SK-N-SH treated with all-trans-retinoic acid at 6 μM for 48 hours (cell line): Measurements from ENCODE around the gene TMEM187.

Experiments used
- ATAC-seq: fragments of 200-7000 bp; cut with Tn5 transposase; 3 replicates; pipeline ENCODE4 v1.9.1; 2020; ENCODE audit warnings: mild to moderate bottlenecking, moderate library complexity
- ARNTL ChIP-seq: fragments of 450-650 bp; formaldehyde crosslinking; IDR thresholded peaks from 2 replicates; pipeline ENCODE4 v1.5.0; 2020; ENCODE audit warnings: low read depth, mild to moderate bottlenecking, moderate library complexity, borderline replicate concordance
- BACH2 ChIP-seq: fragments of 250-450 bp; sonication (Bioruptor Pico); IDR thresholded peaks from 2 replicates; pipeline ENCODE4 v1.9.0; 2021; ENCODE audit warnings: mild to moderate bottlenecking, borderline replicate concordance
- CREB5 ChIP-seq: fragments of 250-450 bp; sonication (Bioruptor Pico); IDR thresholded peaks from 2 replicates; pipeline ENCODE4 v1.5.1; 2020; ENCODE audit warnings: low read depth, mild to moderate bottlenecking, moderate library complexity
- CSDC2 ChIP-seq: fragments of 250-450 bp; sonication (Bioruptor Pico); IDR thresholded peaks from 2 replicates; pipeline ENCODE4 v1.5.0; 2020; ENCODE audit warnings: mild to moderate bottlenecking, moderate library complexity
- CSRNP3 ChIP-seq: fragments of 250-450 bp; sonication (Bioruptor Pico); IDR thresholded peaks from 2 replicates; pipeline ENCODE4 v1.5.1; 2021; ENCODE audit warnings: mild to moderate bottlenecking, moderate library complexity
- ESRRG ChIP-seq: fragments of 250-450 bp; sonication (Bioruptor Pico); IDR thresholded peaks from 2 replicates; pipeline ENCODE4 v1.6.1; 2021; ENCODE audit warnings: mild to moderate bottlenecking
- GLIS3 ChIP-seq: fragments of 250-450 bp; sonication (Bioruptor Pico); IDR thresholded peaks from 2 replicates; pipeline ENCODE4 v1.5.0; 2020; ENCODE audit warnings: mild to moderate bottlenecking, moderate library complexity
- ISL1 ChIP-seq: fragments of 250-450 bp; sonication (Bioruptor Pico); IDR thresholded peaks from 2 replicates; pipeline ENCODE4 v2.1.2; 2022; ENCODE audit warnings: mild to moderate bottlenecking, moderate library complexity
- OSR1 ChIP-seq: fragments of 250-450 bp; sonication (Bioruptor Pico); IDR thresholded peaks from 2 replicates; pipeline ENCODE4 v1.8.0; 2022; ENCODE audit warnings: moderate library complexity, mild to moderate bottlenecking, inconsistent platforms
- POU6F1 ChIP-seq: fragments of 250-450 bp; sonication (Bioruptor Pico); IDR thresholded peaks from 2 replicates; pipeline ENCODE4 v1.8.0; 2021; ENCODE audit warnings: low read depth, mild to moderate bottlenecking, moderate library complexity, borderline replicate concordance
- PPARA ChIP-seq: fragments of 250-450 bp; sonication (Bioruptor Pico); IDR thresholded peaks from 2 replicates; pipeline ENCODE4 v1.5.0; 2020; ENCODE audit warnings: mild to moderate bottlenecking, borderline replicate concordance
- RARB ChIP-seq: fragments of 250-450 bp; sonication (Bioruptor Pico); IDR thresholded peaks from 2 replicates; pipeline ENCODE4 v1.8.0; 2021; ENCODE audit warnings: mild to moderate bottlenecking, moderate library complexity
- SNAI2 ChIP-seq: fragments of 250-450 bp; sonication (Bioruptor Pico); IDR thresholded peaks from 2 replicates; pipeline ENCODE4 v1.5.0; 2020; ENCODE audit warnings: mild to moderate bottlenecking, moderate library complexity
- TCF4 ChIP-seq: fragments of 250-450 bp; sonication (Bioruptor Pico); IDR thresholded peaks from 2 replicates; pipeline ENCODE4 v1.8.0; 2021; ENCODE audit warnings: mild to moderate bottlenecking, moderate library complexity, borderline replicate concordance
- TOX ChIP-seq: fragments of 250-450 bp; sonication (Bioruptor Pico); IDR thresholded peaks from 2 replicates; pipeline ENCODE4 v1.8.0; 2021; ENCODE audit warnings: mild to moderate bottlenecking, moderate library complexity, borderline replicate concordance
- ZC3H10 ChIP-seq: fragments of 250-450 bp; sonication (Bioruptor Pico); IDR thresholded peaks from 2 replicates; pipeline ENCODE4 v1.5.1; 2021; ENCODE audit warnings: mild to moderate bottlenecking, moderate library complexity
- ZFP3 ChIP-seq: fragments of 250-450 bp; sonication (Bioruptor Pico); IDR thresholded peaks from 2 replicates; pipeline ENCODE4 v1.5.0; 2020; ENCODE audit warnings: mild to moderate bottlenecking, moderate library complexity
- ZNF565 ChIP-seq: fragments of 450-650 bp; formaldehyde crosslinking; conservative IDR thresholded peaks from 2 replicates; pipeline ENCODE4 v1.5.0; 2020; ENCODE audit warnings: low read depth, mild to moderate bottlenecking, moderate library complexity
- ZNF70 ChIP-seq: fragments of 450-650 bp; formaldehyde crosslinking; IDR thresholded peaks from 2 replicates; pipeline ENCODE4 v1.5.0; 2020; ENCODE audit warnings: mild to moderate bottlenecking, moderate library complexity
- ZNF8 ChIP-seq: fragments of 450-650 bp; formaldehyde crosslinking; IDR thresholded peaks from 2 replicates; pipeline ENCODE4 v1.5.0; 2020; ENCODE audit warnings: mild to moderate bottlenecking, moderate library complexity

The TMEM187 gene

GRCh38 chrX:153984351-153985178 is 12.0 kb downstream of the TMEM187 start:
- no peak for ATAC-seq
- TF ChIP-seq SNAI2 (CRISPR knock-in tag) (no peak), OSR1 (CRISPR knock-in tag) (no peak)

- ATAC-seq, result no peak
- no peak for TF ChIP-seq POU6F1 (CRISPR knock-in tag)
- no peak for TF ChIP-seq CSRNP3 (CRISPR knock-in tag)
- TF ChIP-seq CREB5 (CRISPR knock-in tag), result no peak
- TF ChIP-seq CSDC2 (CRISPR knock-in tag), result no peak
- TF ChIP-seq ISL1 (CRISPR knock-in tag), result no peak
- no peak for TF ChIP-seq ZFP3 (CRISPR knock-in tag)
- TF ChIP-seq PPARA (CRISPR knock-in tag), result no peak
- TF ChIP-seq TOX (CRISPR knock-in tag), result no peak
- no peak for TF ChIP-seq ESRRG
- TF ChIP-seq TCF4, result no peak
- no peak for TF ChIP-seq ZNF70 (CRISPR knock-in tag)
- TF ChIP-seq ARNTL, result no peak
- no peak for TF ChIP-seq ZNF565 (CRISPR knock-in tag)
- TF ChIP-seq ZNF8 (CRISPR knock-in tag), result no peak
Measured at GRCh38 chrX:153988493-153988892, 15.9 kb downstream of the TMEM187 start.

GRCh38 chrX:153989973-153990655 is 17.6 kb downstream of the TMEM187 start:
- TF ChIP-seq ZC3H10 (CRISPR knock-in tag) (no peak), PPARA (CRISPR knock-in tag) (no peak), ARNTL (no peak), CSDC2 (CRISPR knock-in tag) (no peak), OSR1 (CRISPR knock-in tag) (no peak), ESRRG (no peak), ISL1 (CRISPR knock-in tag) (no peak), TCF4 (no peak), SNAI2 (CRISPR knock-in tag) (no peak), POU6F1 (CRISPR knock-in tag) (no peak), ZFP3 (CRISPR knock-in tag) (no peak), CSRNP3 (CRISPR knock-in tag) (no peak), BACH2 (CRISPR knock-in tag) (no peak)
- no peak for ATAC-seq

- no peak for ATAC-seq
- TF ChIP-seq ESRRG, result no peak
- no peak for TF ChIP-seq GLIS3
- no peak for TF ChIP-seq ISL1 (CRISPR knock-in tag)
- TF ChIP-seq CSRNP3 (CRISPR knock-in tag), result no peak
- no peak for TF ChIP-seq POU6F1 (CRISPR knock-in tag)
- TF ChIP-seq PPARA (CRISPR knock-in tag), result no peak
- no peak for TF ChIP-seq TCF4
- TF ChIP-seq ZFP3 (CRISPR knock-in tag), result no peak
- TF ChIP-seq CREB5 (CRISPR knock-in tag), result no peak
- TF ChIP-seq ZNF565 (CRISPR knock-in tag), result no peak
- TF ChIP-seq RARB (CRISPR knock-in tag), result no peak
- TF ChIP-seq CSDC2 (CRISPR knock-in tag), result no peak
Measured at GRCh38 chrX:153991013-153991580, 18.5 kb downstream of the TMEM187 start.
